ENCODE data around the gene LPGAT1. TPM values are rescaled to one million over a fixed set of nuclear protein-coding genes. Genes with fewer than 3 reads are reported as not detected.

The LPGAT1 gene
- total RNA-seq, 1 experiment from 2014 or later, result 50.6 TPM

- Histone ChIP-seq H3K27me3 (ENCODE audit: insufficient read depth, low read length) (no peaks in the 10 kb centered on the region), H3K4me1 (ENCODE audit: control insufficient read depth in 1 of 2, insufficient read depth in 2 of 2, low read length in 2 of 2) (peaks cover 2 to 27% of the 10 kb centered on the region in 2 experiments; a peak in 2 of 4 replicates), H3K9me2 (ENCODE audit: insufficient read depth) (no peaks in the 10 kb centered on the region), H3K9ac (ENCODE audit: low read length) (no peak overlapping the region), H3K4me3 (replicated peaks in 1 of 2; ENCODE audit: low read depth in 1 of 2, low read length in 2 of 2) (no peak overlapping the region; a peak in 1 of 4 replicates), H3K9me3 (ENCODE audit: control insufficient read depth in 1 of 2, insufficient read depth in 1 of 2, low read depth in 1 of 2, low read length in 2 of 2) (no peaks in the 10 kb centered on the region), H2AFZ (ENCODE audit: low read depth, low read length, poor library complexity, severe bottlenecking) (no peak overlapping the region), H3K4me2 (ENCODE audit: low read length) (peak overlapping the region; percentile 98), H3K27ac (ENCODE audit: low read depth, low read length) (no peak overlapping the region), H3K36me3 (ENCODE audit: control insufficient read depth in 1 of 2, insufficient read depth in 2 of 2, low read length in 2 of 2) (no peaks in the 10 kb centered on the region), H4K20me1 (ENCODE audit: insufficient read depth) (no peaks in the 10 kb centered on the region), H3K79me2 (ENCODE audit: insufficient read depth, low read length) (peaks cover 19% of the 10 kb centered on the region)
- ChIA-PET POLR2A (no interaction called here), CTCF (no interaction called here), RAD21 (ENCODE audit: low non-redundant PET in 1 of 2, low total read pairs in 2 of 2, uncharacterized antibody in 2 of 2, unreplicated experiment in 2 of 2) (no interaction called here)
- ATAC-seq (no peak), DNase-seq (ENCODE audit: low read depth, low spot score) (no peak)
- TF ChIP-seq CEBPB (IDR thresholded peaks at IDR 0.05; ENCODE audit: low read depth), result no peak
- no peak for TF ChIP-seq RAD21 (IDR thresholded peaks at IDR 0.05; ENCODE audit: low read depth)
- no peak for TF ChIP-seq CTCF (IDR thresholded peaks at IDR 0.05 in 2 of 3, conservative IDR thresholded peaks at IDR 0.05 in 1 of 3; ENCODE audit: borderline replicate concordance in 1 of 3, insufficient read depth in 1 of 3, low read depth in 2 of 3, low read length in 2 of 3)
- TF ChIP-seq ZFX (IDR thresholded peaks at IDR 0.05), result no peak
- no peak for TF ChIP-seq EZH2phosphoT487 (IDR thresholded peaks at IDR 0.05; ENCODE audit: borderline replicate concordance)
- TF ChIP-seq YY1 (IDR thresholded peaks at IDR 0.05; ENCODE audit: extremely low read depth, insufficient replicate concordance, low read depth, low read length), result no peak
- no peak for TF ChIP-seq EZH2 (IDR thresholded peaks at IDR 0.05)
- TF ChIP-seq ATF3 (IDR thresholded peaks at IDR 0.05), result no peak
- no peak for TF ChIP-seq SP1 (IDR thresholded peaks at IDR 0.05; ENCODE audit: low read depth)
- no peak for TF ChIP-seq SIN3A (IDR thresholded peaks at IDR 0.05; ENCODE audit: low read depth)
- no peak for TF ChIP-seq POLR2A (IDR thresholded peaks at IDR 0.05; ENCODE audit: borderline replicate concordance, extremely low read depth, insufficient read depth, insufficient read length)
- no peak for TF ChIP-seq ZNF274 (IDR thresholded peaks at IDR 0.05; ENCODE audit: low read depth, low read length)
- TF ChIP-seq JUND (IDR thresholded peaks at IDR 0.05), result no peak
- no peak for TF ChIP-seq SRF (IDR thresholded peaks at IDR 0.05; ENCODE audit: low read depth)
- no peak for TF ChIP-seq EGR1 (IDR thresholded peaks at IDR 0.05; ENCODE audit: low read depth)
- TF ChIP-seq, protein P1, sequence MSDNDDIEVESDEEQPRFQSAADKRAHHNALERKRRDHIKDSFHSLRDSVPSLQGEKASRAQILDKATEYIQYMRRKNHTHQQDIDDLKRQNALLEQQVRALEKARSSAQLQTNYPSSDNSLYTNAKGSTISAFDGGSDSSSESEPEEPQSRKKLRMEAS (IDR thresholded peaks at IDR 0.05), result no peak
- TF ChIP-seq ELF1 (IDR thresholded peaks at IDR 0.05; ENCODE audit: borderline replicate concordance, low read depth), result no peak
- no peak for TF ChIP-seq ZBTB33 (IDR thresholded peaks at IDR 0.05; ENCODE audit: extremely low read depth, insufficient replicate concordance, low read length)
- no peak for TF ChIP-seq FOSL1 (IDR thresholded peaks at IDR 0.05; ENCODE audit: low read depth)
- no peak for TF ChIP-seq TCF7L2 (IDR thresholded peaks at IDR 0.05; ENCODE audit: borderline replicate concordance, extremely low read depth, insufficient read depth, insufficient read length)
- intact Hi-C loops (cut with micrococcal nuclease), result loop anchor here (5.0 kb wide), 1 partner anchor 131 kb away; no protein-coding TSS in a partner anchor
- BruUV-seq (replicated peaks), result TSS peak; percentile 38
Measured at GRCh38 chr1:211828584-211829342, 1.8 kb downstream of the LPGAT1 start.

All from HCT116 (cell line).